H1 (cell line): ENCODE measurements around the gene RERE. TPM values are rescaled to one million over a fixed set of nuclear protein-coding genes. Genes with fewer than 3 reads are reported as not detected.

Source experiments
- RAD21 ChIP-seq, 2 experiments: IDR thresholded peaks in 1 of 2; conservative IDR thresholded peaks in 1 of 2; 2 replicates each; pipeline ENCODE4 v1.6.1; 2011; ENCODE audit warnings: low read depth in 2 of 2, low read length in 2 of 2, improper control_type of control experiment in 1 of 2, inconsistent platforms in 1 of 2, mild to moderate bottlenecking in 1 of 2, moderate library complexity in 1 of 2
- polyA plus RNA-seq, 7 experiments: library from polyadenylated mRNA; depleted of rRNA in 3 of 7; stranded (reverse) in 5 of 7; unstranded in 2 of 7; fragments of >200 nt in 5 of 7; fragments of 200-250 nt in 2 of 7; gene quantifications; 1 replicate in 5 of 7; 2 replicates in 1 of 7; 4 replicates in 1 of 7; pipeline versions ENCODE4 v1.2.1 to v1.2.3, GENCODE V29; 2011 to 2013; ENCODE audit warnings: missing spikeins in 2 of 7, mixed read lengths in 2 of 7
- total RNA-seq: library from RNA; stranded (reverse); fragmentation: NEBNext Ultra II Directional; extraction: Animal tissue kit (Norgen Biotek cat#: 25700); gene quantifications from 2 replicates; pipeline ENCODE4 v1.2.1, GENCODE V29; 2021

The RERE gene
- total and polyA plus RNA-seq, 2 of the 8 experiments (the other 6 are each of a cell fraction or from before 2014, with no cell fraction given): 15.3 to 142 TPM

- peak; percentile 57 to 66; a peak in 3 of 4 replicates for TF ChIP-seq RAD21 (IDR thresholded peaks at IDR 0.05 in 1 of 2, conservative IDR thresholded peaks at IDR 0.05 in 1 of 2; ENCODE audit: low read depth in 2 of 2, low read length in 2 of 2)
Observed at GRCh38 chr1:8374812-8375211, 442.6 kb downstream of the RERE start (continued).
